Stimulated activated CD4-positive, alpha-beta T cell treated with anti-CD3 and anti-CD28 coated beads, Interleukin-12 subunit alpha, Interleukin-12 subunit beta, amount 100 ng/mL, for 24 hours (primary cell): ENCODE data around the gene PABPN1L.

Experiments used
- DNase-seq, 2 experiments: peaks; one replicate each; pipeline ENCODE4 v3.0.0-alpha.2; 2020; ENCODE audit warnings: low read depth in 2 of 2

Gene PABPN1L

DNA sequence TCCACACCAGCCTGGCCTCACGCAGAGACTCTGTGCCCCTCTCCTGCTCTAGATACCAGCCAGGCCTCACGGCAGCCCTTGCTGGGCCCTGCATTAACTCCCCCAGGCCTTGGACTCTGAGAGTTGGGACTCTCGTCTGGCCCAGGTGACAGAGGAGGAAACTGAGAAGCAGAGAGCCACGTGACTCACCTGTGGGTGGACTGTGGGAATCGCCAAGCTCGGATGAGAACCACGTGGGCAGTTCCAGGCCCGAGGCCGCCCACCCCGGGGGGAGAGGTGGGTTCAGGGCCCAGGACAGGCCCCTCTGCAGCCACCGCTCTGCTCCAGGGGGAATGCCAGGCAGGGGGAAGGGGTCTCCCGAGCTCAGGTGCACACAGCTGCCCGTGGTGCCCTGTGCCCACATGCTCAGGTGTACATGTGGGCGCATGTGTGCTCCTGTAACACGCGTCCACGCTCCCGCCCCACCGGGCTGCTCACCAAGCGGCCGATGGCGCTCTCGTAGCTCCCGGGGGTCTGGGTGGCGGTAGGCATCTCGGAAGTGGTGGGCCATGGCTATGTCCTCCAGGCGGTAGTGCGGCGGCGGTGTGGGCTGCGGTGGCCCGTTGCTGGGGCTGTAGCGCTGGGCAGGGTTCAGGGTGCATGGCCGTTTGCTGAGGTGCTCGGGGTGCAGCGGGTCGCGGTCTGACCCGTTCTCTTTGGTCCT, 18.3 kb upstream of the PABPN1L start:
- DNase-seq, result no peak

DNA sequence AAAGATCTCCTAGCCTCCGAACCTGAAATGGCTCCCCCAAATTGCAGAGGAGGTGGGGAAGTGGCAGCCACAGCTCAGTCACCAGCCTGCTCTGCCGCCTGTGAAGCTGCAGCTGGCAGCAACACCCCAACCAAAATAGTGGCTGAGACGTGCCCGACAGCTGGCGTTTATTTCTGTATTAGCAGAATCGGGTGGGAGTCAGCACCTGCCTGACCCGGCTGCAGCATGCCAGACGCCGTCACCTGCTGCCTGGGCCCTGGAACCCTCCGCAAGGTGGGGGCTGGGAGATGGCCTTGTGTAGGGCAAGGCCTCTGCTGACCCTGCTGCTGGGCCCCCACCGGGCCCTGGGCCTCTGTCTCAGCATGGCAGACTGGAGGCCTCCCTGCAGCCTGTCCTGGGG, 17.5 kb upstream of the PABPN1L start:
- no peak for DNase-seq

DNA sequence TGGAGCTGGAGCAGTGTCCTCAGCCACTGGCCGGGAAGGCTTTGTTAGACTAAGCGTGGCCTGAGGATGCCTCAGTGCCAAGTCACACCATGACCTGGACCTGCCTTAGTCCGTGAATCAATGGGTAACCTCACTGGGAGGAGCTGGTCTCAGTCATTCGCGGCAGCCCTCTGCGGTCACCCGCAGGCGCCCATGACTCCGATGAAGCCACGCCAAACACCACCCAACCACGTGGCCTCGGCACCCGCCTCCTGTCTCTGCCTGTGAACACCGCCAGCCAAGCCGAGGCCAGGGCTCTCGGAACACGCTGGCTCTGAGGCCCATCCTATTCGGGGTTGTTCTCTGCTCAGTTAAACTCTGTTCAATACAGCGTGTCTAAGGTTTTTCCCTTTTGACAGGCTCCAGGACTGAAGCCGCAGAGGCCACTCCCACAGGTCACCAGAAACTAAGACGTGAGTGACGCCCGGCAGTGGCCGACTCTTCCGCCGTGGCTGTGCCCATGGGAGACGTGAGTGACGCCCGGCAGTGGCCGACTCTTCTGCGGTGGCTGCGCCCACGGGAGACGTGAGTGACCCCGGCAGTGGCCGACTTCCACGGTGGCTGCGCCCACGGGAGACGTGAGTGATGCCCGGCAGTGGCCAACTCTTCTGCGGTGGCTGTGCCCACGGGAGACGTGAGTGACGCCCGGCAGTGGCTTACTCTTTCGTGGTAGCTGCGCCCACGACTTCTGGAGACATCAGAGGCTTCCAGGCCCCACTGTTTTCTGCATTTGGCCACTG, 16.8 kb upstream of the PABPN1L start:
- DNase-seq, result no peak

DNA sequence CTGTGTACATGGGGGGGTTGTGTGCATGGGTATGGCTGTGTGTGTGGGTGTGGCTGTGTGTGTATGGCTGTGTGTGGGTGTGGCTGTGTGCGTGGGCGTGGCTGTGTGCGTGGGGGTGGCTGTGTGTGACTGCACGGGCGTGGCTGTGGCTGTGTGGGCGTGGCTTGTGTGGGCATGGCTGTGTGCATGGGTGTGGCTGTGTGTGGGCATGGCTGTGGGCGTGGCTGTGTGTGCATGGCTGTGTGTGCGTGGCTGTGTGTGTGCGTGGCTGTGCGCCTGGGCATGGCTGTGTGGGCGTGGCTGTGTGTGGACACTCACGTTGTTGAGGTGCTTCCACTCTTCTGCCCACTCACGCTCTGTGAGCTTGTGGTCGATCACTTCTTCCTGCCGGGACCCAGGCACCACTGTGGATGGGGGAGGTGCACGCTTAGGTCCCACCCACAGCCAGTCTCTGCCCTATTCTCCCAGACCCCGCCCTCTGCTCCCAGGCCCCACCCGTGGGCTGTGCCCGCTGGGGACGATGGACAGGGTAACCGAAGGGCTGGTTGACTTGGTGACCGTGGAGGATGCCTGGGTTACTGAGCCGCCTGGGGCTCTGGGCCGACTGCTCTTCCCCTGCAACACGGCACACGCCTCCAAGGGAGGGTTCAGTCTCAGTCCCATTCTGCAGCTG, 16.0 kb upstream of the PABPN1L start:
- DNase-seq, result no peak

DNA sequence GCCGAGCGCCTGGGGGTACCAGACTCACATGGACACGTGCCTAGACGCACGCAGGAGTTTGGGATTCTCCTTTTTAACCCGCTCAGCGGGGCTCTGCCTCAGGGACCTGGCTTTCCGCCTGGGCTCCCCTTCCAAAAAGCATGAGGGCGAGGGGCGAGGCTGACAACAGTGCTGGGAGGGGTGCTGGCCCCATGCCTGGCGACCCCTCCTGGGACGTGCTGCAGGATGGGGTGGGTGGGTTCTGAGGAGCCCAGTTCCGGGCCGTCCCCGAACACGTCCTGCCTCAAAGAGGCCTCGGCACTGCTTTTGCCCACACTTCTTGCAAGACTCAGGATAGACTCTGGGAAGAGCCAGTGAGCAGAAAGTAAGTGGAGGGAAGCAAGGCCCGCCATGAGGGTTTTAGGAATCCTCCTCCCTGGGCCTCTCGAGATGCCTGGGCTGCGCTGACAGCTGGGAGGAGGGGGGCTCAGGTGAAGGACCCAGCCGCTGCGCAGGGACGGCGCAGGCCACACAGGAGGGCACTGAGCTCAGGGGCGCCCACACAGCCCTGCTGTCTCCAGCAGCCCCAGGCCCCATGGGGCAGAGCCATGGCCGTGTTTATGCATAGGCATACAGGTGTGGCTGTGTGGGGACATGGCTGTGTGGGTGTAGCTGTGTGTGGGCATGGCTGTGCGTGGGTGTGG, 15.4 kb upstream of the PABPN1L start:
- DNase-seq, result no peak

DNA sequence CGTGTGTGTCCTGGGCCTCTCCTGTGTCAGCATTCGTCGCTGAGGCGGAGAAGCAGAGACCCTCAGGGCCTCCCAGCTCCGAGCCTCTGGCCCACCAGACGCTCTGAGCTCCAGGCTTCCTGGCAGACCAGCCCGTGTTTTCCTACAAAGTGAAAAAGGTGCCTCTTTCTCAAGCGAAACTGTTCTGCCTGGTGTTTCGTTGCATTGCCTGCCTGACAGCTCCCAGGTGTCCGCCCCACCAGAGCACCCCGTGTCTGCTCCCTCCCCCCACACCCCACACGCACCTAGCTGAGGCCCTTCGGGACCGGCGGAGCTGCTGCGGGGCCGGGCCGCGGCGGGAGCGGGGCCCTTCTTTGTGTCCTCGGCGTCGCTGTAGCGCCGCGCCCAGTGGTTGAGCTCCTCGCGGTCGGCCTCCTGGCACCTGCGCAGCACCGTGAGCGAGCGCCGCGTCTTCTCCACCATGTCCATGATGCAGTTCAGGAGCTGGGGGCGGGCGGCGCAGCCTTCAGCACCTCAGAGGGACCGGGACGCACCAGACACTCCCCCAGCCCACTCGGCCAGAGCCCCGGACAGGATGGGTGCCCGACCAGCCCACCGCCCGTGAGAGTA, 14.7 kb upstream of the PABPN1L start:
- no peak for DNase-seq

DNA sequence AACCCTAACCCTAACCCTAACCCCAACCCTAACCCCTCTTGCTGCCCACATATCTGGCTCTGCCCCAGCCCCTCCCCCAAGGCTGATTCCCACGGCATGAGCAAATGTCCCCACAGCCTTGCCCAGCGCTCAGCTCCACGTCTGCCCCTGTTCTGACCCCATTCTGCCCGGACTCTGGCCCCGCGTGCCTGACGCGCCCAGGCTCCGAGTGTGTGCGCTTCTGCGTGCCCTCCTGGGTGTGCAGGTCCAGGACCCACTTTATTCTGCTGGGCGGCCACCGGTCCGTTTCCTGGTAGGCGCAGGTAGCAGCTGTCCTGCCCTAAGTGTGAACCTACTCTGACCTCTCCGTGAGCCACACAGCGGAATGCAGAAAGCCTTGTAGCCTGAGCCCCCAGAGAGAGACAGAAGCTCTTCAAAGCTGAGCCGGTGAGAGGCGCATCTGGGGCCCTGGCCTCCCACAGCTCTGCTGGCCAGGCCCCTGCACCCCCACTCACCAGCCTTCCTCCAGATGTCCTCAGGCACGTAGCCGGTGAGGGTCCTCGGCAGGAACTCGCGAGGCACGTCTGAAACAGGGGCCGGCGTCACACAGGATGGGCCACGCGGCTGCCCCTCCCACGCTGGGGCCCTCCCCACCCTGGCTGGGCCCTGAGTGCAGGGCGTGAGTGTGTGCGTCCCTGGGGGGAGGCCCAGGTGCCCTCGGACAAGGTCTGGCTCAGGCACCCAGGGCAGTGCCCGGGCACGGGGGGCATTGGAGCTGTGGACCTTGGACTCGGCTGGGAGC, 14.0 kb upstream of the PABPN1L start:
- no peak for DNase-seq

DNA sequence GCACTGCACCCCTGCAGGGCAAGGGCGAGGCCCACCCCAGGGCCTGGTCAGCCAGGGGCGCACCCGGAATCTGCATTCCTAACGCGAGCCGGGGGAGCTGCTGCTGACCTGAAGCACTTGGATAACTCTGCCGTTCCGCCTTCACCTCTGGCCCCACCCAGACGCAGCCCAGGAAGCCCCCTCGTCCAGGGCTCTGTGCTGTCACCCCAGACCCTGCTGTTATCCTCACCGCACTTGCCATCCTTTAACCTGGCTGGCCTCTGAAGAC, 13.3 kb upstream of the PABPN1L start:
- no peak for DNase-seq

DNA sequence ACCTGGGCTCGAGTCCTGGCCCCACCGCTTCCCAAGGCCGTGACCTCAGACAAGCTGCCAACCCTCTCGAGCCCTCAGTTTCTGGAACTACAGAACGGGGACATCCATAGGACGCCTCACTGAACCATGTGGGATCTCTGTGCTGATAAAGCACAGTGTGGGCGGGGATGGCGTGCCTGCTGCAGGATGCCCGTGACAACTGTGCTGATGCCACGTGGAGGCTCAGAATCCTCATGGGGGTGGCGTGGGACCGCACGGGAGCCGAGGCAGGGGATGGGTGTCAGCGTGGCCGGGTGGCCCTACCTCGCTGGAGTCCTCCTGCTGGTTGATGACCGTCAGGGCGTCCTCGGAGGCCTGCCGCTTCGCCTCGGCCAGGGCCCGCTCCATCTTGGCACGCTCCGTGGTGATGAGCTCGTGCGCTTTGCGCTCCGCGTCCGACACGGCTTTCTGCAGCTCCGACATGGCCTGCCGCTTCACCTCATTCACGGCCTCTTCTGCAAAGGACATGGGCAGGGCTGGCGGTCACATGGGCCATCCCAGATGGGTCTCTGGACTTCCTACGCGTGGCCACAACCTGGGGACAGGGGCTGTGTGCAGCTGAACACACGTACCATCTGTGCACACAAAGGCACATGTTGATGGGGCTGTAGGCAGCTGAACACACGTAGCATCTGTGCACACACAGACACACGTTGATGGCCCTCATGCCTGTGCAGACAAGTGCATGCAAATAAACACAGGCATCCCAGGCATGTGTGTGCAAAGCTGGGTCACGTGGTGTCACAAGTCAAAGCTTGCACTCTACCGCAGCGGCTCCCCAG, 12.7 kb upstream of the PABPN1L start:
- no peak for DNase-seq

DNA sequence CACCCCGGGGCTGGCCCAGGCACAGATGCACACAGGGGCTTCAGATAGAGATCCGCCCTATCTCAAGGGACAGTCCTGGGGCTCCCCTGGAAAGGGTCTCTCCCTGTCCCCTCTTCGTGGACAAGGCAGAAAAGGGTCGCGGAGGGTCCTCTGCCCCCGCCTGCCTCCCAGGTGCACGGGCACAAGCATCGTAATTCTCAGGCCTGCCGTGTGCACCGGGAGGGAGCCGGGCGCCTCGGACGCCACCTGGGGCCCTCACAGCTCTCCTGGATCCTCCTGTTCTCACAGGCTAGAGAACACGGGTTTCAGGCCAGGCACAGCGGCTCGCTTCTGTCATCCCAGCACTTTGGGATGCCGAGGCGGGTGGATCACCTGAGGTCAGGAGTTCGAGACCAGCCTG, 11.9 kb upstream of the PABPN1L start:
- DNase-seq, result no peak

DNA sequence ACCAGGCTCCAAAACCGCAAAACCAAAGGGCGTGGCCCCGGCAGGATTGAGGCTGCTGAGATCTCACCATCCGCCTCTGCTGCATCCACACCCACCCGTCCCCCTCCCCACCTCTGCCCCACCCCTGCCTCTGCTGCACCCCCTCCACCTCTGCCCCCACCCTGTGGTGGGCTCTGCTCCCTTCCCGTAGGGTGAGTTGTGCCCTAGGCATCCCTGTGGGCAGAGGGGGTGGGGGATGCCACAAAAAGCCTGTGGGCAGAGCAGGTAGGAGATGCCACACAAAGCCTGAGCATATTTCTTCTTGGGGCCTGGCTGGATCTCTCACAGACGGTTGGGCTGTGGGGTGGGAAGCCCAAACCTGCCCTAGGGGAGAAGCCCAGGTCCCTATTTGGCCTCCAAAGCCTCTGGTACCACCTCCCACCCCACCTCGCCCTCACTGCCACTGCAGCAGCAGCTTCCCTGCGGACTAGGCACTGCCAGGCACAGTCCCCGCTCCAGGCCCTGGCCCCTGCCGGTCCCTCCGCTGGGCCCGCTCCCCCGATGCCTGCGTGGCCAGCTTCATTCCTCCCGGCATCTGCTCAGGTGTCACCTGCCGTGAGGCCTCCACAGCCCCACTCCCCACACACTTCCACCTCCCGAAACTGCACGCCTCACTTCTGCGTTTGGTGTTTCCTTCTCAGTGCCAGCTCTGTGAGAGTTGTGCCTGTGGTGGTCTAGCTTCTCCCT, 11.3 kb upstream of the PABPN1L start:
- DNase-seq, result no peak

DNA sequence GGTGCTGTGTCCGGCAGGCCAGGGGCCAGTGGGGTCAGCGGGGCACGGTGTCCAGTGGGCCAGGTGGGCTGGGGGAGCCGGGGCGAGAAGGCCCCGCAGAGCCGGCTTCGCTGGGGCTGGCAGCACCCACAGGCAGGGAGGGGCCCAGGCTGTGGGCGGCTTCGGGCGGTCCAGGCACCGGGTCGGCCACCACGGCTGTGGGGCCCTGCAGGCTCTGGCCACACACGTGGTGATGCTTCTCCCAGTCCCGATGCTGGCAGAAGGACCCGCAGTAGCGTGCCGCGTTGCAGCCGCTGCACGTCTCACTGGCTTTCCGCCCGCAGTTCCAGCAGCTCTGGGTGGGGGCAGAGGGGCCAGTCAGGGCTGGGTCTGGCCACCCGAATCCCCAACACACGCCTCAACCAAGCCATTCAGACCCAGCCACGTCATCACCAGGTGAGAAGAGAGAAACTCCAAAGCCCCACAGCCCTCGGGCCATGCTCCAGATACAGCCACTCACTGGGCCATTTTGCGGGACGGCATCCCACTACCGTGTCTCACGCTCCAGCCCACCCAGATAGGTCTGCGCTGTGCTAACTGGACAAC, 10.6 kb upstream of the PABPN1L start:
- DNase-seq, result no peak

DNA sequence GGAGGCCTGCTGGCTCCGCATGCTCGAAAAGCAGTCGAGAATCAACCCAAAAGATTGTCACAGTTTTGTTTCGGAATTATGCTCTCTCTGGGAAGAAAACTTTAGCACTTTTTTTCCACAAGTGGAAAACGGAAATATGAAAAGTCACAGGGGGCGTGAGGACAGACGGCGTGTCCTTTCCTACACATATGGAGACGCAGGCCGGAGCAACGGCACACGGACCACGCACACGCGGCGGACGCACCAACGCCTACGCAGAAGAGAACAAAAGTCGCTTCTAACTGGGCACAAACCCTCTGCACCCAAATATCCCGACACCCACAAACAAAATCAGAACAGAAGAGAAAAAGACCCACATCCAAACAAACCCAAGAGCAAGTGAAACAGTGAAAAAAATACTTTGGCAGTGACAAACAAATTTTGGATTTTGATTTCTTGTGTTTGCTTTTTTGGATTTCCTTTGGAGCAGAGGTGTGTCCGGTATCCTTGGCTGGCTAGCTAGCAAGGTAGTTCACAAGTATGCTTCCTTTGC, 9.3 kb upstream of the PABPN1L start:
- DNase-seq, result no peak

DNA sequence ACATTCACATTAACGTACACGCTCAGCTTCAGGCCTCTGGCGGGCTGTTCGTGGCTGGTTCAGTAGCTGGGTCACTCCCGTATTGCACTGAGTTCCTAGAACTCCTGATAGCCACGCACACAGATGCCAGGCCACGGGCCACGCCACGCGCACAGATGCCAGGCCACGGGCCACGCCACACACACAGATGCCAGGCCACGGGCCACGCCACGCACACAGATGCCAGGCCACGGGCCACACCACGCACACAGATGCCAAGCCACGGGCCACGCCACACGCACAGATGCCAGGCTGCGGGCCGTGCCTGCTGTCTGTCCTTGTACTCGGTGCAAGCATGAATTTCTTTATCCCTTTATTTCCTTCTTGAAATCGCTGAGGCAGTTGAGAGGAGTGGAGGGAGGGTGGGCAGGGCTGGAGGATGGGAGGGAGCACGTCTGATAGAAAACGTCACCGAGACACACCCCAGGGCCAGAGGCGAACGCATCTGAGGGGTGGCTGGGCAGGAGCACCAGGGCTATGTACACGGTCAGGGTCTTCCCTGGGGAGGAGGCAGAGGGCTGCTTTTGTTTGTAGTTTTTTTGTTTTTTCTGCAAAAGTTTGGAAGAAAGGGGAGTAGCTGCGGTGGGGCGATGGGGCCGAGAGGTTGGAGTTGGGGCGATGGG, 8.6 kb upstream of the PABPN1L start:
- no peak for DNase-seq

DNA sequence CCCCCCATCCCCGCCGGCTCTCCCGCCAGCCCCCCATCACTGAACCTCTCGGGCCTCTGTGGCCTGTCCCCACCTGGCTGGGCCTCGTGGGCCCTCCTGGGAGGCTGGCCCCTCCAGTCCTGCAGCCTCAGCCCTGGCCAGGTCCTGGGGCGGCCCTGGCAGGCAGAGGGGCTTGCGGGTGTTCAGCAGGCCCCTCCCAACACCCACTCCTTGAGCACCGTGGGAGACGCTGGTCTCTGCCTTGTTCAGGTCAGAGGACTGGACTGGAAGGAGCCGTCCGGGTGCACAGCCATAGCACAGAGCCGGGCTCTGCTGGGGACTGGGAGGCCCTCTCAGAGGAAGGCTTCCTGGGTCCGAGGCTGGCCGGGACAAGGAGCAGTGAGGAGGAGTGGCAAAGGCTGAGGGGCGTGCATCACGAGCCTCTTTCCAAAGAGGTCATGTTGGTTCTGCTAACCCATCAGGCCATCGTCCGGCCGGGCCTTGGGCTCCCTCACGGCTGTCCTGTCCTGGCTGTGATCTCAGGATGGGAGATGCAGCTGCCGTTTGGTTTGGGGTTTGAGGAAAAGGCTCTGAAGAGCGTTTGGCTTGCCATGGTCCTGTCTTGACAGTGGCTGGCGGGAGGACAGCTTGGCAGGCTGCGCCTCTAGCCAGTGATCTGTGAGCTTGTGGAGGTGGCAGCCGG, 6.3 kb upstream of the PABPN1L start:
- no peak for DNase-seq

DNA sequence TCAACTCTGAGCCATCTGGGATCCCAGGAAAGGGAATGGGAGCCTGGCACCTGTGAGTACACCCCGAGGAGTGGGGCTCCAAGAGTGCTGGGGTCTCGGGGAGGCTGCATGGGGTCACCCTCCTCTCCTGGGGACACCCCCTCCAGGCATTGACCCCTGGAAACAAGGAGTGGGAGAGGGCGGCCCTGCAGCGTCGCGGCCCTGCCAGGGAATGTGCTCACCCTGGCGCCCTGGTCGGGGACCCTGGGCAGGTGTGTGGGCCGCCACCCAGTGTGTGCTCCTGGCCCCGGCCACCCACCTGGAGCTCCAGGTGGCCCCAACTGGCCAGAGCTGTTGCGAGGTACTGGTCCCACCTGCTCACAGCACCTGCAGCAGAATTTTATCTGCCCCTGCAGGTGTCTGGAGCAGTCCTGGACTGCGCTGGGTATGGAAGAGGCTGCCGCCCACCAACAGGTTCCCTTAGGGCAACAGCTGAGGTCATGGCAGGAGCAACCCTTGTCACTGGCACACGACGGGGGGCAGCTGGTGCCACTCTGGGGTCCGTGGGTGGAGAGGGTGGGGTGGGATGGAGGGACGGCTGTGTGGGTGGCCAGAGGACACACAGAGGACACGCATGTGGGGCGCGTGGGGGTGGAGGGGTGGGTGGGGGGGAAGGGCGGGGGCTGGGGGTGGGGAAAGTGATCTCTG, 5.4 kb upstream of the PABPN1L start:
- DNase-seq, result no peak

DNA sequence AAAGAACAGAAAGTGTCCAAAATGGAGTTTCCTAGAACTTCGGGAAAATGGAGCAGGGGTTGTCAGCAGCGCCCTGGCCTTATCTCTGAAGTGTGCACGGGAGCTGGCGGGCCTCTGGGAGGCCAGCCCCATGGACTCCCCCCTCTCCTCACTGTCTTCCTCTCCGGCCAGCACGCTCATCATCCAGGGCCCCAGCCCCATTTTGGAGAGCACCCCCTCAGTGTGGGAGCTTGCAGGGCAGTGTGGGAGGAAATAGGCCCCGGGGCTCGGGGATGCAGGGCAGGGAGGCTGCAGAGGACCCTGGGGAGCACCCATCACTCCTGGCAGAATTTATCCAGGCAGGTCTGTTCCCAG, 4.9 kb upstream of the PABPN1L start:
- DNase-seq, result no peak
